WI38 (cell line): Measurements from ENCODE around the gene PRDX1.

ENCODE experiments used
- H3K4me3 ChIP-seq: 2 replicates; pipeline ENCODE4 v1.5.1; 2011; ENCODE audit warnings: low read depth, mild to moderate bottlenecking, control low read depth, low read length
- TF ChIP-seq, protein P1 (sequence below): IDR thresholded peaks from 2 replicates; pipeline ENCODE4 v1.5.1; 2012; ENCODE audit warnings: low read depth, mild to moderate bottlenecking, control low read depth, low read length

PRDX1 gene

GRCh38 chr1:45508295-45509151 is 13.2 kb downstream of the PRDX1 start:
- TF ChIP-seq, protein P1, sequence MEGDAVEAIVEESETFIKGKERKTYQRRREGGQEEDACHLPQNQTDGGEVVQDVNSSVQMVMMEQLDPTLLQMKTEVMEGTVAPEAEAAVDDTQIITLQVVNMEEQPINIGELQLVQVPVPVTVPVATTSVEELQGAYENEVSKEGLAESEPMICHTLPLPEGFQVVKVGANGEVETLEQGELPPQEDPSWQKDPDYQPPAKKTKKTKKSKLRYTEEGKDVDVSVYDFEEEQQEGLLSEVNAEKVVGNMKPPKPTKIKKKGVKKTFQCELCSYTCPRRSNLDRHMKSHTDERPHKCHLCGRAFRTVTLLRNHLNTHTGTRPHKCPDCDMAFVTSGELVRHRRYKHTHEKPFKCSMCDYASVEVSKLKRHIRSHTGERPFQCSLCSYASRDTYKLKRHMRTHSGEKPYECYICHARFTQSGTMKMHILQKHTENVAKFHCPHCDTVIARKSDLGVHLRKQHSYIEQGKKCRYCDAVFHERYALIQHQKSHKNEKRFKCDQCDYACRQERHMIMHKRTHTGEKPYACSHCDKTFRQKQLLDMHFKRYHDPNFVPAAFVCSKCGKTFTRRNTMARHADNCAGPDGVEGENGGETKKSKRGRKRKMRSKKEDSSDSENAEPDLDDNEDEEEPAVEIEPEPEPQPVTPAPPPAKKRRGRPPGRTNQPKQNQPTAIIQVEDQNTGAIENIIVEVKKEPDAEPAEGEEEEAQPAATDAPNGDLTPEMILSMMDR = peak; percentile 4; the same call in 1 of the 2 replicates

GRCh38 chr1:45507893-45508292 is 13.8 kb downstream of the PRDX1 start:
- no peak overlapping the region for H3K4me3 ChIP-seq
- TF ChIP-seq, protein P1 = no peak

More at GRCh38 chr1:45508295-45509151, 13.2 kb downstream of the PRDX1 start:
- H3K4me3 ChIP-seq = no peak overlapping the region

- TF ChIP-seq, protein P1 = no peak
- H3K4me3 ChIP-seq = no peak overlapping the region
Observed at GRCh38 chr1:45507195-45507594, 14.5 kb downstream of the PRDX1 start.

- no peak overlapping the region for H3K4me3 ChIP-seq
- TF ChIP-seq, protein P1 = no peak
Observed at GRCh38 chr1:45503462-45504360, 18.0 kb downstream of the PRDX1 start.

GRCh38 chr1:45501505-45501859 is 20.2 kb downstream of the PRDX1 start:
- no peak overlapping the region for H3K4me3 ChIP-seq
- TF ChIP-seq, protein P1 = no peak

- peak overlapping the region; percentile 70 for H3K4me3 ChIP-seq
- TF ChIP-seq, protein P1 = no peak
Observed at GRCh38 chr1:45499415-45499769, 22.3 kb downstream of the PRDX1 start.

DNA sequence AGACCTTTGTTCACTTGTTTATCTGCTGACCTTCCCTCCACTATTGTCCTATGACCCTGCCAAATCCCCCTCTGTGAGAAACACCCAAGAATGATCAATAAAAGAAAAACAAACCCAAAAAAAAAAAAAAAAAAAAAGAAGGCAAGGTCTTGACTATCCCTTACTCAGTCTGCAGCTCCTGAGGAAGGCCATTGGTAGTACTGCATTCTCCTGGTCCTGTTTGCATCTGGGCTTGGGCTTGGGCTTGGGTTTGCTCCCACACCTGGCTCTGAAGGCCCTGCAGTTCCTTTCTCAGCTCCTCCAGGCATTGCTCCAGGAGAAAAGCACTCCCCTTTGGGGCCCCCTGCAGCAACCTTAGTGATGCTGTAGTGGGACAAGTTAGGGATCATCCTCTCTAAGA is 23.4 kb downstream of the PRDX1 start:
- H3K4me3 ChIP-seq = no peak overlapping the region
- TF ChIP-seq, protein P1 = no peak
